Heart left ventricle (tissue), 13 donors: ENCODE results near the gene OR5AR1.

Experiments
- POLR2A ChIP-seq, 2 donors: fragments of 450-650 bp; IDR thresholded peaks; one replicate each; pipeline ENCODE4 v1.6.1; 2017; ENCODE audit warnings: antibody characterized with exemption in 2 of 2, mild to moderate bottlenecking in 2 of 2, moderate library complexity in 2 of 2
- TF ChIP-seq, protein P1 (sequence below), 12 donors: fragments of 200-600 bp; sonication (generic) in 4 of 12; IDR thresholded peaks; one replicate each; pipeline versions ENCODE4 v1.5.0 to v1.8.0; 2018 to 2022; ENCODE audit warnings: antibody characterized with exemption in 12 of 12, mild to moderate bottlenecking in 5 of 12
- donor health status: ischemic (EF 13 %, LVEDD 7.1; RV severe dilation, severe dysfunction).
- donor health status: DM: no; HTN: yes; CAD: no.
- donor health status: DM: no; HTN: no; CAD: no.
- donor health status: ischemic (EF 25% LVEDD 6.9; RV normal size, moderate dysfunction).
- donor health status: ischemic (EF 25% LVEDD 5.7; RV mildly dilated, moderate dysfunction).
- donor health status: ischemic (EF 35%, LVEDD 5.7; RV mildly dilated, moderate dysfunction).
- donor health status: nonischemic (EF 11% LVEDD 7.7; RV severe dilation, severe dysfunction).
- donor health status: DM: yes; HTN: yes; CAD: no.
- donor health status: PGD.
- donor health status: ischemic (EF 29% LVEDD 5.4; RV normal size, mild dysfunction).
- donor health status: nonischemic (EF 23%, LVEDD 6.1; RV moderate dilation, normal function).

DNA sequence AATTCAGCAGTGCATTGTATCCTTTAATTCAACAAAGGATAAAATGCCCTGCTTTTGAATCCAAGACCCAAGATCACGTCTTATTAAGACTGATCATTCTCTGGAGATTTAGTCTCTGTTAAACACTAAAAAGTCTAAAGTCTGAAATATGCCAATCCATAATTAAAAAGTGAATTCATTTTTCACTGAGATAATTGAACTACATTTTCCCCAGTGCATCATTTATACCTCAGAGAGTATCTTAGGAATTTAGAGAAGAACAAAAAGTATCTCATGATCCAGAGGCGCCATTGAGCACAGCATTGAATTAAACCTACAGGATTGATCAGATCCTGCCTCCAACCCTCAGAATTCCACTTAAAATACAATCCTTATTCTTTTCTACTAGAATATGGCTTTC lies 26.6 kb upstream of the OR5AR1 start:
- TF ChIP-seq, protein P1, sequence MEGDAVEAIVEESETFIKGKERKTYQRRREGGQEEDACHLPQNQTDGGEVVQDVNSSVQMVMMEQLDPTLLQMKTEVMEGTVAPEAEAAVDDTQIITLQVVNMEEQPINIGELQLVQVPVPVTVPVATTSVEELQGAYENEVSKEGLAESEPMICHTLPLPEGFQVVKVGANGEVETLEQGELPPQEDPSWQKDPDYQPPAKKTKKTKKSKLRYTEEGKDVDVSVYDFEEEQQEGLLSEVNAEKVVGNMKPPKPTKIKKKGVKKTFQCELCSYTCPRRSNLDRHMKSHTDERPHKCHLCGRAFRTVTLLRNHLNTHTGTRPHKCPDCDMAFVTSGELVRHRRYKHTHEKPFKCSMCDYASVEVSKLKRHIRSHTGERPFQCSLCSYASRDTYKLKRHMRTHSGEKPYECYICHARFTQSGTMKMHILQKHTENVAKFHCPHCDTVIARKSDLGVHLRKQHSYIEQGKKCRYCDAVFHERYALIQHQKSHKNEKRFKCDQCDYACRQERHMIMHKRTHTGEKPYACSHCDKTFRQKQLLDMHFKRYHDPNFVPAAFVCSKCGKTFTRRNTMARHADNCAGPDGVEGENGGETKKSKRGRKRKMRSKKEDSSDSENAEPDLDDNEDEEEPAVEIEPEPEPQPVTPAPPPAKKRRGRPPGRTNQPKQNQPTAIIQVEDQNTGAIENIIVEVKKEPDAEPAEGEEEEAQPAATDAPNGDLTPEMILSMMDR (IDR thresholded peaks at IDR 0.05): no peak
- TF ChIP-seq POLR2A (IDR thresholded peaks at IDR 0.05): no peak
